AG04449 (cell line): ENCODE data around the gene PAX3.

Experiments
- CTCF ChIA-PET: fragments of 350-600 bp; formaldehyde crosslinking; extraction: SDS; loops from one replicate; lab custom pipeline; 2021; ENCODE audit warnings: antibody characterized with exemption; lab: Yijun Ruan, JAX
- POLR2A ChIA-PET: fragments of 400-600, 350-600 bp; formaldehyde crosslinking; extraction: SDS; loops from one replicate; lab custom pipeline; 2020; ENCODE audit warnings: antibody characterized with exemption, inconsistent platforms; lab: Yijun Ruan, JAX
- DNase-seq: peaks from one replicate; pipeline ENCODE4 v3.0.0-alpha.2; 2010; ENCODE audit warnings: low read depth, low spot score
- H3K4me3 ChIP-seq: 2 replicates; pipeline ENCODE4 v1.5.1; 2011; ENCODE audit warnings: low read depth, mild to moderate bottlenecking, control low read depth, low read length
- CTCF ChIP-seq: IDR thresholded peaks from one replicate; pipeline ENCODE4 v1.5.1; 2011; ENCODE audit warnings: mild to moderate bottlenecking, moderate library complexity, low read length, control low read depth, inconsistent platforms; ENCODE audit not compliant: insufficient read depth; ENCODE audit errors: missing control alignments

PAX3 gene

GRCh38 chr2:222333397-222333796 is 34.6 kb upstream of the PAX3 start:
- no peak for DNase-seq
- ChIA-PET CTCF (no interaction called here), POLR2A (no interaction called here)
- TF ChIP-seq CTCF: no peak
- no peak overlapping the region for H3K4me3 ChIP-seq

GRCh38 chr2:222332116-222332515 is 33.3 kb upstream of the PAX3 start:
- no peak for TF ChIP-seq CTCF
- no peak for DNase-seq
- POLR2A ChIA-PET: no interaction called here
- CTCF ChIA-PET: interaction anchor here (0.9 to 1.0 kb wide), 3 partner anchors 11 to 307 kb away, joined by 3 to 4 read pairs (median 3); no protein-coding TSS in a partner anchor
- no peak overlapping the region for H3K4me3 ChIP-seq

- no peak for DNase-seq
- ChIA-PET CTCF (interaction anchor here (0.9 kb wide), 1 partner anchor 281 kb away, joined by 3 read pairs; no protein-coding TSS in a partner anchor), POLR2A (no interaction called here)
- H3K4me3 ChIP-seq: no peak overlapping the region
- no peak for TF ChIP-seq CTCF
Observed at GRCh38 chr2:222330910-222331309, 32.1 kb upstream of the PAX3 start.

- no peak for DNase-seq
- CTCF ChIA-PET: interaction anchor here (0.8 to 2.0 kb wide), 2 partner anchors 10 to 289 kb away, joined by 3 to 4 read pairs; no protein-coding TSS in a partner anchor
- POLR2A ChIA-PET: no interaction called here
Observed at GRCh38 chr2:222322236-222322635, 23.4 kb upstream of the PAX3 start.

GRCh38 chr2:222320436-222321395 is 21.9 kb upstream of the PAX3 start:
- POLR2A ChIA-PET: no interaction called here
- no peak for DNase-seq
- CTCF ChIA-PET: interaction anchor here (0.6 to 3.8 kb wide), 7 partner anchors 11 to 296 kb away, joined by 3 to 24 read pairs (median 3); no protein-coding TSS in a partner anchor

More at GRCh38 chr2:222322236-222322635, 23.4 kb upstream of the PAX3 start:
- H3K4me3 ChIP-seq: no peak overlapping the region
- no peak for TF ChIP-seq CTCF

More at GRCh38 chr2:222320436-222321395, 21.9 kb upstream of the PAX3 start:
- H3K4me3 ChIP-seq: peak overlapping the region; percentile 53
- no peak for TF ChIP-seq CTCF
